CD4-positive, alpha-beta T cell (primary cell): ENCODE data around the gene FAM171A2. TPM values are rescaled to one million over a fixed set of nuclear protein-coding genes. Genes with fewer than 3 reads are reported as not detected.
A peak's percentile ranks its signal among the peaks of the same experiment; 100 is the strongest.
"Not testable (repeated sequence)": the region's sequence is repeated elsewhere in the genome, so short reads cannot be mapped to it uniquely, and the experiment has no call there.

ENCODE experiments used
- ATAC-seq: fragments of 200-7000 bp; cut with Tn5 transposase; one replicate; pipeline ENCODE4 v1.10.0; 2022; ENCODE audit warnings: mild to moderate bottlenecking; ENCODE audit not compliant: poor library complexity
- CTCF ChIA-PET: fragments of 350-600 bp; sonication (Branson Sonifier 250); formaldehyde crosslinking; loops from one replicate; lab custom pipeline; 2021; ENCODE audit warnings: antibody characterized with exemption, inconsistent platforms; lab: Charles Lee
- POLR2A ChIA-PET: fragments of 350-600 bp; sonication (Branson Sonifier 250); formaldehyde crosslinking; loops from one replicate; lab custom pipeline; 2021; ENCODE audit warnings: antibody characterized with exemption, inconsistent platforms; lab: Charles Lee
- DNase-seq, 14 experiments: peaks; one replicate each; pipeline ENCODE4 v3.0.0-alpha.2; 2013 to 2020; ENCODE audit warnings: mixed read lengths in 2 of 14
- H3K27ac ChIP-seq, 2 donors: one replicate each; pipeline versions ENCODE4 v1.5.1 to v1.7.0; 2013; ENCODE audit warnings: low read length in 2 of 2, low read depth in 1 of 2, mild to moderate bottlenecking in 1 of 2
- H3K27me3 ChIP-seq, 2 experiments: 1 replicate in 1 of 2; 2 replicates in 1 of 2; pipeline versions ENCODE4 v1.6.1 to v1.7.0; 2013; ENCODE audit warnings: low read length in 2 of 2, control low read depth in 1 of 2, mild to moderate bottlenecking in 1 of 2, moderate library complexity in 1 of 2; ENCODE audit not compliant: insufficient read depth in 2 of 2, control insufficient read depth in 1 of 2
- H3K36me3 ChIP-seq: one replicate; pipeline ENCODE4 v1.6.1; 2013; ENCODE audit warnings: low read length, control low read depth; ENCODE audit not compliant: insufficient read depth
- H3K4me1 ChIP-seq: one replicate; pipeline ENCODE4 v1.6.1; 2013; ENCODE audit warnings: low read length, control low read depth; ENCODE audit not compliant: insufficient read depth
- H3K4me3 ChIP-seq: one replicate; pipeline ENCODE4 v1.5.1; 2013; ENCODE audit warnings: mild to moderate bottlenecking, low read length, moderate library complexity
- H3K9me3 ChIP-seq, 2 experiments: 1 replicate in 1 of 2; 2 replicates in 1 of 2; pipeline versions ENCODE4 v1.6.1 to v1.7.0; 2013; ENCODE audit warnings: low read length in 2 of 2, mild to moderate bottlenecking in 2 of 2, control low read depth in 1 of 2, moderate library complexity in 1 of 2; ENCODE audit not compliant: control insufficient read depth in 1 of 2, insufficient read depth in 1 of 2
- H3K27ac Mint-ChIP-seq: one replicate; pipeline ENCODE4 v1.8.0; 2020; ENCODE audit warnings: mixed read lengths
- H3K27me3 Mint-ChIP-seq: one replicate; pipeline ENCODE4 v1.8.0; 2021; ENCODE audit warnings: mixed read lengths
- H3K36me3 Mint-ChIP-seq: one replicate; pipeline ENCODE4 v1.8.0; 2021; ENCODE audit warnings: low read depth, mixed read lengths
- H3K4me1 Mint-ChIP-seq: one replicate; pipeline ENCODE4 v1.8.0; 2021; ENCODE audit warnings: low read depth, mixed read lengths
- H3K4me3 Mint-ChIP-seq: one replicate; pipeline ENCODE4 v1.8.0; 2020; ENCODE audit warnings: mild to moderate bottlenecking, mixed read lengths
- H3K9me3 Mint-ChIP-seq: one replicate; pipeline ENCODE4 v1.8.0; 2020; ENCODE audit warnings: mixed read lengths
- intact Hi-C, 2 experiments: fragments of 100-400 bp; cut with DNase I in 1 of 2; cut with micrococcal nuclease in 1 of 2; formaldehyde crosslinking; loops; one replicate each; pipeline versions ENCODE4 v1.15.1 to v1.9.0; 2023 to 2025; cut with DNase I, micrococcal nuclease
- total RNA-seq, 174 experiments: library from RNA in 2 of 174; stranded (reverse) in 2 of 174; gene quantifications; one replicate each; pipeline ENCODE4 v1.2.3 and lab custom pipeline; 2021 to 2026
- TF ChIP-seq, protein P1 (sequence below): fragments of 200-600 bp; IDR thresholded peaks from one replicate; pipeline ENCODE4 v1.8.0; 2022; ENCODE audit warnings: antibody characterized with exemption, mild to moderate bottlenecking

The FAM171A2 gene
- total RNA-seq, 2 experiments from 2014 or later: 0.08 to 0.19 TPM

DNA sequence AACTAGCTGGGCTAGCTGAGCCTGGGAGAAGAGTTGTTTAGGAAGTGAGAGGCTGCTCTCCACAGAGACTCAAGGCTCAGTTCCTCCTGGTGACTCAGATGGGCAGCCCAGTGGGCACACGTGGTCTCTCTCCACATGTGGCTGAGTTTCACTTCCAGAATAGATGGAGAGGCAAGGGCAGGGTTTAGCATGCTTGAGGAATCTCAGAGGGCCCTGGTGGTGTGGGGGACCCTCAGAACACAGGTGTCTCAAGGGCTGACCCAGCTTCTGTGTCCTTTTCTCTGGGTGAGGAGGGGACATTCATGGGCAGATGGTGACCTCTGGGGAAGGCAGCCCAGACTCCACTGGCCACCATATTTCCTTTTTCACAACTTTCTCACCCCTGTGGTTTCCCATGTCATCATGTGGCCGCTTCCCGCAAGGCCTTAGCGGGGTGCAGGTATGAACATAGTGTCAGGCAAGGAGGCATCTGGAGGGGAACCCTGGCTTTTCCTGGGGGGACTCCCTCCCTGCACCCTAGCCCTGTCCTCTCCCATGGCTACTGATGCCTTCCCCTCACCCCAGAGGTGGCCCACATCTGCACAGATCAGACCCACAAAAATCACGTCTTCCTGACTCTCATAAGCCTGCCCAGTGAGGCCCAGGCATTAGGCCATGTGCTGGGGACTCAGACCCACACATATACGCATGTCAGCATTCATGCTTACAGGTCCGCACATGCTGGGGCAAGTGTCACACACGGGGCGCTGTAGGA, 15.2 kb downstream of the FAM171A2 start:
- Mint-ChIP-seq H3K4me3 (no peak overlapping the region), H3K4me1 (peaks cover 29% of the 10 kb centered on the region), H3K36me3 (peaks cover 4% of the 10 kb centered on the region), H3K27ac (no peak overlapping the region), H3K27me3 (peaks cover 4% of the 10 kb centered on the region), H3K9me3 (no peaks in the 10 kb centered on the region)
- intact Hi-C loops: loop anchor here in 1 of 2 experiments (5.0 kb wide), 3 partner anchors 206 to 406 kb away; partner anchors contain the start of genes HROB, LSM12 and PPY
- ChIA-PET POLR2A (no interaction called here), CTCF (no interaction called here)
- DNase-seq (peak in 2 of 14 experiments; percentile 68 to 74), ATAC-seq (no peak)
- H3K4me1 ChIP-seq: peaks cover 42% of the 10 kb centered on the region
- peaks cover 11% of the 10 kb centered on the region for H3K36me3 ChIP-seq
- H3K27ac ChIP-seq: no peak overlapping the region
- TF ChIP-seq, protein P1, sequence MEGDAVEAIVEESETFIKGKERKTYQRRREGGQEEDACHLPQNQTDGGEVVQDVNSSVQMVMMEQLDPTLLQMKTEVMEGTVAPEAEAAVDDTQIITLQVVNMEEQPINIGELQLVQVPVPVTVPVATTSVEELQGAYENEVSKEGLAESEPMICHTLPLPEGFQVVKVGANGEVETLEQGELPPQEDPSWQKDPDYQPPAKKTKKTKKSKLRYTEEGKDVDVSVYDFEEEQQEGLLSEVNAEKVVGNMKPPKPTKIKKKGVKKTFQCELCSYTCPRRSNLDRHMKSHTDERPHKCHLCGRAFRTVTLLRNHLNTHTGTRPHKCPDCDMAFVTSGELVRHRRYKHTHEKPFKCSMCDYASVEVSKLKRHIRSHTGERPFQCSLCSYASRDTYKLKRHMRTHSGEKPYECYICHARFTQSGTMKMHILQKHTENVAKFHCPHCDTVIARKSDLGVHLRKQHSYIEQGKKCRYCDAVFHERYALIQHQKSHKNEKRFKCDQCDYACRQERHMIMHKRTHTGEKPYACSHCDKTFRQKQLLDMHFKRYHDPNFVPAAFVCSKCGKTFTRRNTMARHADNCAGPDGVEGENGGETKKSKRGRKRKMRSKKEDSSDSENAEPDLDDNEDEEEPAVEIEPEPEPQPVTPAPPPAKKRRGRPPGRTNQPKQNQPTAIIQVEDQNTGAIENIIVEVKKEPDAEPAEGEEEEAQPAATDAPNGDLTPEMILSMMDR: no peak
- no peaks in the 10 kb centered on the region for H3K9me3 ChIP-seq
- no peaks in the 10 kb centered on the region for H3K27me3 ChIP-seq
- H3K4me3 ChIP-seq: no peak overlapping the region

DNA sequence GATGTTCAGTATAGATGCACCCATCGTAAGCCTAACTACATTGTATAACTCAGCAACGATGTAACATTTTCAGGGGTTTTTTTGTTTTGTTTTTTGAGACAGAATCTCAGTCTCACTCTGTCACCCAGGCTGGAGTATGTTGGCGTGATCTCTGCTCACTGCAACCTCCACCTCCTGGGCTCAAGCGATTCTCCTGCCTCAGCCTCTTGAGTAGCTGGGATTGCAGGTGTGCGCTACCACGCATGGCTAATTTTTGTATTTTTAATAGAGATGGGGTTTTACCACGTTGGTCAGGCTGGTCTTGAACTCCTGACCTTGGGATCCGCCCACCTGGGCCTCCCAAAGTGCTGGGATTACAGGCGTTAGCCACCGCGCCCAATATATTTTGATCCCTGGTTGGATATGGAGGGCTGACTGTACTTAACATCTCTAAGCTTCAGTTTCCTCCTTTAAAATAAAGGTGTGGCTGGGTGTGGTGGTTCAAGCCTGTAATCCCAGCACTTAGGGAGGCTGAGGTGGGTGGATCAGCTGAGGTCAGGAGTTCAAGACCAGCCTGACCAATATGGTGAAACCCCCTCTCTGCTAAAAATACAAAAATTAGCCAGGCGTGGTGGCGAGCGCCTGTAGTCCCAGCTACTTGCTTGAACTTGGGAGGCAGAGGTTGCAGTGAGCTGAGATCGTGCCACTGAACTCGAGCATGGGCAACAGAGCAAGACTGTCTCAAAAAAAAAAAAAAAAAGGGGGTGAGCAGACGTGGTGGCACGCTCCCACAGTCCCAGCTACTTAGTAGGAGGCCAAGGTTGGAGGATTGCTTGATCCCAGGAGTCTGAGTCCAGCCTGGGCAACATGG, 16.2 kb downstream of the FAM171A2 start:
- H3K36me3 Mint-ChIP-seq, H3K27ac ChIP-seq, H3K9me3 ChIP-seq, H3K9me3 Mint-ChIP-seq, H3K27ac Mint-ChIP-seq, H3K27me3 Mint-ChIP-seq, H3K27me3 ChIP-seq, DNase-seq, H3K4me3 ChIP-seq, H3K36me3 ChIP-seq, ATAC-seq: not testable (repeated sequence)
- H3K4me1 ChIP-seq: peaks cover 37% of the 10 kb centered on the region
- ChIA-PET POLR2A (interaction anchor here (1.1 kb wide), 1 partner anchor 126 kb away, joined by 5 read pairs; no protein-coding TSS in a partner anchor), CTCF (interaction anchor here (1.2 kb wide), 1 partner anchor 137 kb away, joined by 5 read pairs; no protein-coding TSS in a partner anchor)
- H3K4me3 Mint-ChIP-seq: peak overlapping the region; percentile 20
- intact Hi-C loops: loop anchor here in 1 of 2 experiments (5.0 kb wide), 3 partner anchors 205 to 405 kb away; partner anchors contain the start of genes HROB, LSM12 and PPY
- H3K4me1 Mint-ChIP-seq: peaks cover 24% of the 10 kb centered on the region

DNA sequence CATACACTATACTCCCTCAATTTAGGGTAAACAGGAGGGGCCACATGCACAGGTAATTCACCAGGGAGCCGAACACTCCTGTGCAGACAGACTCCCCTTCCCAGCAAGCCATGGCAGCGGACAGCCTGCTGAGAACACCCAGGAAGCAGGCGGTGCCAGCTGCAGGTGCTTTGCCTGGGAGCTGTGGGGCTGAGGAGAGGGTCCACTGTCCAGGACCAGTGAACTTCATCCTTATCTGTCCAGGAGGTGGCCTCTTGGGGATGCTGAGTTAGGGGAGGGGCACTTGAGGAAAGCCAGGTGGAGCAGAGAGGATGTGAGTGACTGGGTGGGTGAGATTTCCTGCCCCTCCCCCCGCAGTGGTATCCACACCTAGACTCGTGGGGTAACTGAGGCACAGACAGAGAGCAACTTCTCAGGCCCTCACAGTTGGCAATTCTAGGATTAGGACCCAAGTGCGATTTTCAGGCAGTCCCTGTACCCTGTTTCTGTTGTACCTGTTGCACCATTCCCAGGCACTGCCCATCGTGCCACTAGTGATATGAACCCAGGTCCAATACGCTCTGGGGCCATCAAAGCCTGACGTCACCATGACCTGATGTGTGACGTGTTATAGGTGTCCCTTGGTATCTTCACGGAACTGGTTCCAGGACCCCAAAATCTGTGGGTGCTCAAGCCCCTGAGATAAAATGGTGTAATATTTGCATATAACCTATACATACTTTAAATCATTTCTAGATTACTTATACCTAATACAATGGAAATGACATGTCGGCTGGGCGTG, 17.4 kb downstream of the FAM171A2 start:
- ATAC-seq (no peak), DNase-seq (peak in 1 of 14 experiments; percentile 37)
- peak overlapping the region; percentile 88 for H3K4me3 ChIP-seq
- POLR2A ChIA-PET: interaction anchor here (0.9 to 2.6 kb wide), 14 partner anchors 8 to 224 kb away, joined by 3 to 16 read pairs (median 7); partner anchors contain the start of genes FAM171A2, HDAC5, SLC25A39 and TMUB2
- Mint-ChIP-seq H3K4me3 (peak overlapping the region; percentile 95), H3K27me3 (no peaks in the 10 kb centered on the region), H3K4me1 (peaks cover 24% of the 10 kb centered on the region), H3K27ac (peak overlapping the region; percentile 69), H3K36me3 (peaks cover 4% of the 10 kb centered on the region), H3K9me3 (no peaks in the 10 kb centered on the region)
- peaks cover under 1% of the 10 kb centered on the region for H3K36me3 ChIP-seq
- intact Hi-C loops: loop anchor here in 1 of 2 experiments (5.0 kb wide), 3 partner anchors 204 to 404 kb away; partner anchors contain the start of genes HROB, LSM12 and PPY
- no peaks in the 10 kb centered on the region for H3K9me3 ChIP-seq
- H3K27me3 ChIP-seq: no peaks in the 10 kb centered on the region
- TF ChIP-seq, protein P1: no peak
- CTCF ChIA-PET: interaction anchor here (0.8 to 2.2 kb wide), 16 partner anchors 9 to 276 kb away, joined by 3 to 18 read pairs (median 5); partner anchors contain the start of genes FAM171A2, G6PC3, HDAC5 and TMUB2
- peaks cover 37% of the 10 kb centered on the region for H3K4me1 ChIP-seq
- peak overlapping the region in 1 of 2 donors; percentile 13 for H3K27ac ChIP-seq
